K562 (cell line): ENCODE results near the gene ORM1. TPM values are rescaled to one million over a fixed set of nuclear protein-coding genes. Genes with fewer than 3 reads are reported as not detected.
A peak's percentile ranks its signal among the peaks of the same experiment; 100 is the strongest.

Source experiments
- C11orf30 ChIP-seq: fragments of 450-650 bp; IDR thresholded peaks from 2 replicates; pipeline ENCODE4 v1.6.1; 2016; ENCODE audit warnings: low read depth, mild to moderate bottlenecking
- JUND ChIP-seq, 2 experiments: IDR thresholded peaks; 2 replicates in 1 of 2; 3 replicates in 1 of 2; pipeline ENCODE4 v1.6.1; 2011; ENCODE audit warnings: borderline replicate concordance in 2 of 2, low read depth in 2 of 2, low read length in 2 of 2, improper control_type of control experiment in 1 of 2, missing biosample characterization in 1 of 2, missing genetic modification characterization in 1 of 2, missing genetic modification reagents in 1 of 2
- MAFG ChIP-seq: fragments of 450-650 bp; conservative IDR thresholded peaks from 2 replicates; pipeline ENCODE4 v1.6.1; 2016; ENCODE audit warnings: missing genetic modification characterization, missing compliant biosample characterization
- polyA plus RNA-seq, 8 experiments: library from polyadenylated mRNA; depleted of rRNA in 4 of 8; stranded (reverse) in 5 of 8; unstranded in 3 of 8; fragments of >200 nt; fragmentation: Nextera tagmentation in 2 of 8; fragmentation: Illumina TruSeq in 1 of 8; extraction: Ambion mirVana in 2 of 8; extraction: Trizol in 1 of 8; gene quantifications; 2 replicates each; pipeline versions ENCODE4 v1.2.1 to v1.2.3, GENCODE V29; 2011 to 2014; ENCODE audit warnings: inconsistent platforms in 1 of 8, missing spikeins in 1 of 8
- total RNA-seq, 7 experiments: library from RNA; depleted of rRNA in 6 of 7; stranded (reverse); fragments of >200 nt in 6 of 7; fragmentation: Illumina TruSeq in 2 of 7; extraction: Trizol in 2 of 7; gene quantifications; 2 replicates each; pipeline versions ENCODE4 v1.2.1 to v1.2.3, GENCODE V29; 2011 to 2021; ENCODE audit warnings: low replicate concordance in 1 of 7
- TF ChIP-seq, protein P1 (sequence below): fragments of 450-650 bp; IDR thresholded peaks from 2 replicates; pipeline ENCODE4 v1.6.1; 2016; ENCODE audit warnings: low read depth

Gene ORM1
- total and polyA plus RNA-seq, 9 of the 15 experiments (the other 6 are each of a cell fraction or from before 2014, with no cell fraction given) = 2.9 TPM; not detected in 8

DNA sequence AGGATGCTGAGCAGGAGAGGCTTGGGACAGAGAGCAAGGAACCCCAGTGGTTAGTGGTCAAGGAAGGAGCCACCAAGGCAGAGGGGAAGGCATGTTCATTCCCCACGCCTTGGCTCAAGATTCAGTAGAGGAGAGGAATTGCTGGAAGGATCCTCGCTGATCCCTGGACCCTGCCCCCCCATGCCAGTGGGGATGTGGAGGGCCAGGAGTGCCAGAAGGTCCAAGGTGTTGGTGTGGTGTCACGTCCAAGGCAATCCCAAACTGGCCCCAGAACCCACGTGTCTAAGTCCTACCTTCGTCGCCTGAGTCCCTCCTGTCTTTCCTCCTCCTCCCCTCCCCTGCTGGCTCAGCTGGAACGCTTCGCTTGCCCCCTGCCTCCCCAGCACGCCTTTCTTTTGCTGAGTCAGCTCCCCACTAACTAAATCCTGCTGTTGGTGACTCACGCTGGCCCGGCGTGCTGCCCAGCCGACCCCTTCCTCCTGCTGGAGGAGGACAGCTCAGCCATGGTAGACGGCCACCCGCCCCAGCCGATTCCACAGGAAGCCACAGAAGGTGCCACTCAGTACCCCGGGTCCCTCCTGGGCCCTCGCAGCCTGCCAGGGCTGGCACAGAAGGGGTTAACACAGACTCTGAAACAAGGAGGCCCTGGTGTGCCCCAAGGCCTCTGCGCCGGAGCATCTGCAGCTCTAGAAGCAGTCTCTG lies 37.6 kb upstream of the ORM1 start (continued):
- TF ChIP-seq, protein P1, sequence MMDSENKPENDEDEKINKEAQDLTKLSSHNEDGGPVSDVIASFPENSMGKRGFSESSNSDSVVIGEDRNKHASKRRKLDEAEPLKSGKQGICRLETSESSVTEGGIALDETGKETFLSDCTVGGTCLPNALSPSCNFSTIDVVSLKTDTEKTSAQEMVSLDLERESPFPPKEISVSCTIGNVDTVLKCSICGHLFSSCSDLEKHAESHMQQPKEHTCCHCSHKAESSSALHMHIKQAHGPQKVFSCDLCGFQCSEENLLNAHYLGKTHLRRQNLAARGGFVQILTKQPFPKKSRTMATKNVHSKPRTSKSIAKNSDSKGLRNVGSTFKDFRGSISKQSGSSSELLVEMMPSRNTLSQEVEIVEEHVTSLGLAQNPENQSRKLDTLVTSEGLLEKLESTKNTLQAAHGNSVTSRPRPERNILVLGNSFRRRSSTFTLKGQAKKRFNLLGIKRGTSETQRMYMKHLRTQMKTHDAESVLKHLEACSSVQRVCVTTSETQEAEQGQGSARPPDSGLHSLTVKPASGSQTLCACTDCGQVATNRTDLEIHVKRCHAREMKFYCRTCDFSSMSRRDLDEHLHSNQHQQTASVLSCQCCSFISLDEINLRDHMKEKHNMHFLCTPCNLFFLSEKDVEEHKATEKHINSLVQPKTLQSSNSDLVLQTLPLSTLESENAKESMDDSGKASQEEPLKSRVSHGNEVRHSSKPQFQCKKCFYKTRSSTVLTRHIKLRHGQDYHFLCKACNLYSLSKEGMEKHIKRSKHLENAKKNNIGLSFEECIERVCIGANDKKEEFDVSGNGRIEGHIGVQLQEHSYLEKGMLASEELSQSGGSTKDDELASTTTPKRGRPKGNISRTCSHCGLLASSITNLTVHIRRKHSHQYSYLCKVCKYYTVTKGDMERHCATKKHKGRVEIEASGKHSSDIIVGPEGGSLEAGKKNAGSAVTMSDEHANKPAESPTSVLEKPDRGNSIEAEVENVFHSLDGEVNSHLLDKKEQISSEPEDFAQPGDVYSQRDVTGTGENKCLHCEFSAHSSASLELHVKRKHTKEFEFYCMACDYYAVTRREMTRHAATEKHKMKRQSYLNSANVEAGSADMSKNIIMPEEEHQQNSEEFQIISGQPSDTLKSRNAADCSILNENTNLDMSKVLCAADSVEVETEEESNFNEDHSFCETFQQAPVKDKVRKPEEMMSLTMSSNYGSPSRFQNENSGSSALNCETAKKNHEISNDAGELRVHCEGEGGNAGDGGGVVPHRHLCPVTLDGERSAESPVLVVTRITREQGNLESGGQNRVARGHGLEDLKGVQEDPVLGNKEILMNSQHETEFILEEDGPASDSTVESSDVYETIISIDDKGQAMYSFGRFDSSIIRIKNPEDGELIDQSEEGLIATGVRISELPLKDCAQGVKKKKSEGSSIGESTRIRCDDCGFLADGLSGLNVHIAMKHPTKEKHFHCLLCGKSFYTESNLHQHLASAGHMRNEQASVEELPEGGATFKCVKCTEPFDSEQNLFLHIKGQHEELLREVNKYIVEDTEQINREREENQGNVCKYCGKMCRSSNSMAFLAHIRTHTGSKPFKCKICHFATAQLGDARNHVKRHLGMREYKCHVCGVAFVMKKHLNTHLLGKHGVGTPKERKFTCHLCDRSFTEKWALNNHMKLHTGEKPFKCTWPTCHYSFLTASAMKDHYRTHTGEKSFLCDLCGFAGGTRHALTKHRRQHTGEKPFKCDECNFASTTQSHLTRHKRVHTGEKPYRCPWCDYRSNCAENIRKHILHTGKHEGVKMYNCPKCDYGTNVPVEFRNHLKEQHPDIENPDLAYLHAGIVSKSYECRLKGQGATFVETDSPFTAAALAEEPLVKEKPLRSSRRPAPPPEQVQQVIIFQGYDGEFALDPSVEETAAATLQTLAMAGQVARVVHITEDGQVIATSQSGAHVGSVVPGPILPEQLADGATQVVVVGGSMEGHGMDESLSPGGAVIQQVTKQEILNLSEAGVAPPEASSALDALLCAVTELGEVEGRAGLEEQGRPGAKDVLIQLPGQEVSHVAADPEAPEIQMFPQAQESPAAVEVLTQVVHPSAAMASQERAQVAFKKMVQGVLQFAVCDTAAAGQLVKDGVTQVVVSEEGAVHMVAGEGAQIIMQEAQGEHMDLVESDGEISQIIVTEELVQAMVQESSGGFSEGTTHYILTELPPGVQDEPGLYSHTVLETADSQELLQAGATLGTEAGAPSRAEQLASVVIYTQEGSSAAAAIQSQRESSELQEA = no peak
- peak; percentile 32; the same call in 1 of the 2 replicates for TF ChIP-seq JUND (IDR thresholded peaks at IDR 0.05; ENCODE audit: borderline replicate concordance, low read depth, low read length)
- TF ChIP-seq JUND (tag; IDR thresholded peaks at IDR 0.05; ENCODE audit: borderline replicate concordance, low read depth, low read length) = no peak
- TF ChIP-seq MAFG = peak; percentile 90
- peak; percentile 95 for TF ChIP-seq C11orf30
